ENCODE measurements around the gene POU6F2. TPM values are rescaled to one million over a fixed set of nuclear protein-coding genes. Genes with fewer than 3 reads are reported as not detected.

POU6F2 gene
- total and polyA plus RNA-seq, 12 donors = 0.03 to 0.31 (median 0.19) TPM; not detected in 9

GRCh38 chr7:39383136-39383535 is 405.4 kb downstream of the POU6F2 start:
- TF ChIP-seq CTCF (IDR thresholded peaks at IDR 0.05) = no peak
- TF ChIP-seq POLR2A (IDR thresholded peaks at IDR 0.05) = no peak
- Histone ChIP-seq H3K27ac (no peak overlapping the region), H3K27me3 (no peaks in the 10 kb centered on the region), H3K9me3 (replicated peaks in 1 of 3) (no peaks in the 10 kb centered on the region), H3K36me3 (replicated peaks in 1 of 2) (no peaks in the 10 kb centered on the region), H3K4me1 (replicated peaks in 1 of 2) (no peaks in the 10 kb centered on the region), H3K4me3 (no peak overlapping the region)
- no peak for DNase-seq
- 45 to 65% (median 58%) methylated on average over 1 of the region's 1 CpG for WGBS, 4 donors
- intact Hi-C loops (cut with DNase I) = no loop called here

- Histone ChIP-seq H3K27me3 (no peaks in the 10 kb centered on the region), H3K36me3 (replicated peaks in 1 of 2) (no peaks in the 10 kb centered on the region), H3K9me3 (replicated peaks in 1 of 3) (no peaks in the 10 kb centered on the region), H3K27ac (no peak overlapping the region), H3K4me1 (replicated peaks in 1 of 2) (no peaks in the 10 kb centered on the region), H3K4me3 (no peak overlapping the region)
- intact Hi-C loops (cut with DNase I) = no loop called here
- TF ChIP-seq POLR2A (IDR thresholded peaks at IDR 0.05) (no peak), CTCF (IDR thresholded peaks at IDR 0.05) (no peak)
- WGBS, 4 donors = 83 to 95% (median 93%) methylated on average over 2 of the region's 2 CpGs
- no peak for DNase-seq
Measured at GRCh38 chr7:39384386-39384785, 406.7 kb downstream of the POU6F2 start.

GRCh38 chr7:39386718-39387117 is 409.0 kb downstream of the POU6F2 start:
- no peak for TF ChIP-seq CTCF (IDR thresholded peaks at IDR 0.05)
- no peak for TF ChIP-seq POLR2A (IDR thresholded peaks at IDR 0.05)
- Histone ChIP-seq H3K27ac (no peak overlapping the region), H3K36me3 (replicated peaks in 1 of 2) (no peaks in the 10 kb centered on the region), H3K4me1 (replicated peaks in 1 of 2) (no peaks in the 10 kb centered on the region), H3K9me3 (replicated peaks in 1 of 3) (no peaks in the 10 kb centered on the region), H3K27me3 (no peaks in the 10 kb centered on the region), H3K4me3 (no peak overlapping the region)
- 71 to 84% (median 75%) methylated on average over 4 to 5 of the region's 5 CpGs for WGBS, 4 donors
- no peak for DNase-seq
- intact Hi-C loops (cut with DNase I) = no loop called here

- no peaks in the 10 kb centered on the region for H3K4me1 ChIP-seq (replicated peaks in 1 of 2)
- WGBS, 4 donors = 65 to 86% (median 77%) methylated on average over 2 of the region's 2 CpGs
Measured at GRCh38 chr7:39392151-39392550, 414.4 kb downstream of the POU6F2 start.

More at GRCh38 chr7:39392151-39392550, 414.4 kb downstream of the POU6F2 start:
- DNase-seq = no peak
- Histone ChIP-seq H3K27ac (no peak overlapping the region), H3K27me3 (no peaks in the 10 kb centered on the region), H3K4me3 (no peak overlapping the region), H3K9me3 (replicated peaks in 1 of 3) (no peaks in the 10 kb centered on the region), H3K36me3 (replicated peaks in 1 of 2) (no peaks in the 10 kb centered on the region)
- no peak for TF ChIP-seq POLR2A (IDR thresholded peaks at IDR 0.05)
- TF ChIP-seq CTCF (IDR thresholded peaks at IDR 0.05) = no peak
- intact Hi-C loops (cut with DNase I) = no loop called here
